SJCRH30 (cell line): ENCODE results near the gene DGKZ. TPM values are rescaled to one million over a fixed set of nuclear protein-coding genes. Genes with fewer than 3 reads are reported as not detected.

Experiments
- DNase-seq, 2 experiments: peaks; one replicate each; pipeline ENCODE4 v3.0.0-alpha.2; 2015 to 2020
- H3K27ac ChIP-seq: fragments of 250-450 bp; sonication (Bioruptor Pico); 2 replicates; pipeline ENCODE4 v1.5.1; 2020; ENCODE audit warnings: mild to moderate bottlenecking, moderate library complexity
- H3K27me3 ChIP-seq: fragments of 250-450 bp; sonication (Bioruptor Pico); 2 replicates; pipeline ENCODE4 v1.5.1; 2020; ENCODE audit warnings: mild to moderate bottlenecking, moderate library complexity
- H3K36me3 ChIP-seq: fragments of 250-450 bp; sonication (Bioruptor Pico); 2 replicates; pipeline ENCODE4 v1.5.1; 2020; ENCODE audit warnings: mild to moderate bottlenecking, moderate library complexity
- H3K4me1 ChIP-seq: fragments of 250-450 bp; sonication (Bioruptor Pico); 2 replicates; pipeline ENCODE4 v1.5.1; 2020; ENCODE audit warnings: mild to moderate bottlenecking, moderate library complexity
- H3K4me3 ChIP-seq: fragments of 250-450 bp; sonication (Bioruptor Pico); 2 replicates; pipeline ENCODE4 v1.5.1; 2020; ENCODE audit warnings: mild to moderate bottlenecking, moderate library complexity
- H3K9me3 ChIP-seq: fragments of 250-450 bp; sonication (Bioruptor Pico); replicated peaks from 2 replicates; pipeline ENCODE4 v1.5.1; 2020; ENCODE audit warnings: mild to moderate bottlenecking, moderate library complexity
- total RNA-seq: library from RNA; depleted of rRNA; stranded (reverse); fragments of >200 nt; shearing (Covaris generic); gene quantifications from 2 replicates; pipeline ENCODE4 v1.2.3, GENCODE V29; 2014; rRNA removed

The DGKZ gene
- total RNA-seq, 1 experiment from 2014 or later, result 42.1 TPM

GRCh38 chr11:46420513-46420912 lies 73.2 kb downstream of the DGKZ start:
- Histone ChIP-seq H3K4me3 (no peak overlapping the region), H3K4me1 (no peaks in the 10 kb centered on the region), H3K36me3 (peaks cover 9% of the 10 kb centered on the region), H3K9me3 (no peaks in the 10 kb centered on the region), H3K27ac (no peak overlapping the region), H3K27me3 (no peaks in the 10 kb centered on the region)
- DNase-seq, result no peak

GRCh38 chr11:46421257-46421880 lies 74.1 kb downstream of the DGKZ start:
- H3K36me3 ChIP-seq, result peaks cover 9% of the 10 kb centered on the region
- H3K27me3 ChIP-seq, result no peaks in the 10 kb centered on the region
- H3K4me3 ChIP-seq, result no peak overlapping the region
- no peak overlapping the region for H3K27ac ChIP-seq
- DNase-seq, result no peak
- H3K9me3 ChIP-seq, result no peaks in the 10 kb centered on the region
- H3K4me1 ChIP-seq, result no peaks in the 10 kb centered on the region

- Histone ChIP-seq H3K27ac (no peak overlapping the region), H3K9me3 (no peaks in the 10 kb centered on the region), H3K4me3 (no peak overlapping the region), H3K36me3 (peaks cover 8% of the 10 kb centered on the region), H3K4me1 (no peaks in the 10 kb centered on the region), H3K27me3 (no peaks in the 10 kb centered on the region)
- no peak for DNase-seq
Observed at GRCh38 chr11:46422588-46422987, 75.3 kb downstream of the DGKZ start.

GRCh38 chr11:46426233-46426991 lies 79.1 kb downstream of the DGKZ start:
- Histone ChIP-seq H3K27me3 (no peaks in the 10 kb centered on the region), H3K9me3 (no peaks in the 10 kb centered on the region), H3K27ac (no peak overlapping the region), H3K36me3 (peaks cover 8% of the 10 kb centered on the region), H3K4me3 (no peak overlapping the region), H3K4me1 (no peaks in the 10 kb centered on the region)
- no peak for DNase-seq

GRCh38 chr11:46427364-46427763 lies 80.1 kb downstream of the DGKZ start:
- DNase-seq, result no peak
- H3K36me3 ChIP-seq, result peaks cover 5% of the 10 kb centered on the region
- no peaks in the 10 kb centered on the region for H3K27me3 ChIP-seq
- H3K4me3 ChIP-seq, result no peak overlapping the region
- no peak overlapping the region for H3K27ac ChIP-seq
- no peaks in the 10 kb centered on the region for H3K4me1 ChIP-seq
- H3K9me3 ChIP-seq, result no peaks in the 10 kb centered on the region

GRCh38 chr11:46429717-46430116 lies 82.5 kb downstream of the DGKZ start:
- Histone ChIP-seq H3K9me3 (no peaks in the 10 kb centered on the region), H3K27me3 (no peaks in the 10 kb centered on the region), H3K27ac (no peak overlapping the region)

More at GRCh38 chr11:46429717-46430116, 82.5 kb downstream of the DGKZ start:
- no peak for DNase-seq
- Histone ChIP-seq H3K4me3 (no peak overlapping the region), H3K4me1 (no peaks in the 10 kb centered on the region), H3K36me3 (peaks cover 13% of the 10 kb centered on the region; the same call in 1 of the 2 replicates)

Other genes with a start within 250 kb of the DGKZ start
- 12.8 and 17.3 TPM in 2 replicates for gene PHF21A, start 226.0 kb upstream of the DGKZ start, total RNA-seq
- 0.30 and 0.34 TPM in 2 replicates for gene CREB3L1, start 69.8 kb upstream of the DGKZ start, total RNA-seq
- gene MDK, start 34.2 kb downstream of the DGKZ start, total RNA-seq, result 122 and 142 TPM in 2 replicates
- gene CHRM4, start 44.3 kb downstream of the DGKZ start, total RNA-seq, result 0.81 and 0.97 TPM in 2 replicates
- 23.1 and 23.4 TPM in 2 replicates for gene AMBRA1, start 246.6 kb downstream of the DGKZ start, total RNA-seq